Jurkat, Clone E6-1 (cell line): ENCODE measurements around the gene RIPK3.
A peak's percentile ranks its signal among the peaks of the same experiment; 100 is the strongest.
"Not testable (repeated sequence)": the region's sequence is repeated elsewhere in the genome, so short reads cannot be mapped to it uniquely, and the experiment has no call there.

Experiments
- DNase-seq: peaks from one replicate; pipeline ENCODE4 v3.0.0-alpha.2; 2011; ENCODE audit warnings: low read depth, low spot score
- H3K4me3 ChIP-seq: 2 replicates; pipeline ENCODE4 v1.5.1; 2011; ENCODE audit warnings: mild to moderate bottlenecking, low read length, control low read depth, moderate library complexity

The RIPK3 gene

GRCh38 chr14:24329736-24330135 is 10.1 kb downstream of the RIPK3 start:
- peak; percentile 33 for DNase-seq
- H3K4me3 ChIP-seq = no peak overlapping the region

DNA sequence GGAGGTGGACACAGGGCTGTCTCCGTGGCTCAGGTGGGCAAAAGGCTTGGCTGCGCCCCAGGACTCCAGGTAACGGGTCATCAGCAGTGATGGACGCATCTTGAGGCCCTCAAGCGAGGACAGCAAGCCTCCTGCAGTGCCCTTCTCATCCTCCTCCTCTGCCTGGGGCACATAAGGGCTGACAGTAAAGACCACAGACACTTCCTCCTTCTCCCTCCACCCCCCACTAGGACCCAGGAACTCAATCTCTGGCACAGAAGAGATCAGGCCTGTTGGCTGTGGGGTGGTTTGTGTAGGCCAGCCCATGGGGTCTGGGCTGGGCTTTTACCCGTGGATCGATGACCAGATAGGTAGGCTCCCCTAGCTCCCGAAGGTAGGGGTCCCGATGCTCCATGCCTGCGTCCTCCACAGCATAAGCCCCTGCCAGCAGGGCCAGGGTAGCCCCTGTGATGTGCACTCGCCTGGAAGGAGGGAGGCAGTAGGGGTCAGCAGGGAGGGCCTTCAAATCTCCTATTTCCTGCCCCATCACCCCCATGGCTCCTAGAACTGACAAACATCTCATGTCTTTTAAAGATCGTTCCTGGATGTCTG is 10.6 kb downstream of the RIPK3 start:
- no peak for DNase-seq
- no peak overlapping the region for H3K4me3 ChIP-seq

GRCh38 chr14:24327914-24328313 is 11.9 kb downstream of the RIPK3 start:
- DNase-seq, H3K4me3 ChIP-seq: not testable (repeated sequence)

GRCh38 chr14:24327303-24327702 is 12.5 kb downstream of the RIPK3 start:
- H3K4me3 ChIP-seq = no peak overlapping the region
- peak; percentile 54 for DNase-seq

- no peak overlapping the region for H3K4me3 ChIP-seq
- no peak for DNase-seq
Observed at GRCh38 chr14:24325963-24326362, 13.8 kb downstream of the RIPK3 start.

- H3K4me3 ChIP-seq = no peak overlapping the region
- no peak for DNase-seq
Observed at GRCh38 chr14:24325041-24325530, 14.7 kb downstream of the RIPK3 start.

DNA sequence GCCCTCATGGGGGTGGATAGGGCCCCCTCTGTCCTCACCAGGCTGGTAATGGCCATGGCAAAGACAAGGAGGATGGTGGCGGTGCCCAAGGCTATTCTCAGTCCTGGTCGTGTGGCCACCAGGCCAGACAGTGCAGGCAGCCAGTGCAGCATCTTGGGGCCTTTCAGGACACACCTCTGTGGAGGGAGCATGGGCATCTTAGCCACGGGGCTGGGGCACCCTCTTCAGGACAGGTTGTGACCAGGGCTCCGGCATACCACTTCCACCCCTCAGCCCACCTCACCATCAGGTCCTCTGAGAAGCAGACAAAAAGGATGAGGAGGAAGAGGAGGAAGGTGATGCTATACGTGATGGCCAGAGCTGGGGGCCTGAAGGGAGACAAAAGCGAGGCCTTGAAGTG is 15.8 kb downstream of the RIPK3 start:
- no peak overlapping the region for H3K4me3 ChIP-seq
- DNase-seq = no peak

GRCh38 chr14:24323341-24323740 is 16.4 kb downstream of the RIPK3 start:
- no peak for DNase-seq
- no peak overlapping the region for H3K4me3 ChIP-seq

DNA sequence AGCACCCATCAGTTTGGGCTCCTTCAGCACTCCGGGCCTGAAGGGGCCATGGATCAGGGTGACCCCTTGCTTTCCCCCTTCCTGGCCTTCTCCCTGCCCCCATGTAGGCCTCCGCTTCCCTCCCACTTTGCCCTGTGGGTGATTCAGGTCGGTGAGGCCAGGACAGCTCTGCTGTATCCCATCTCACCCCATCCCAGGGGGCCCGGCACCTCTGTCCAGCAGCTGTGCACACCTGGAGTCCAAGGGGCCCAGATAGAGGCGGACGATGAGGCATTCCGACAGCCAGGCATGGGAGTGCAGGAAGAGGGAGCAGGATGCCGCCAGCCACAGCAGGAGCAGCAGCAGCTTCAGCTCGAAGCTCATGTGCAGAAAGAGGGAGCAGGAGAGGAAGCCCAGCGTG is 17.1 kb downstream of the RIPK3 start:
- H3K4me3 ChIP-seq = no peak overlapping the region
- DNase-seq = no peak

GRCh38 chr14:24321212-24321975 is 18.4 kb downstream of the RIPK3 start:
- no peak for DNase-seq
- H3K4me3 ChIP-seq = no peak overlapping the region

DNA sequence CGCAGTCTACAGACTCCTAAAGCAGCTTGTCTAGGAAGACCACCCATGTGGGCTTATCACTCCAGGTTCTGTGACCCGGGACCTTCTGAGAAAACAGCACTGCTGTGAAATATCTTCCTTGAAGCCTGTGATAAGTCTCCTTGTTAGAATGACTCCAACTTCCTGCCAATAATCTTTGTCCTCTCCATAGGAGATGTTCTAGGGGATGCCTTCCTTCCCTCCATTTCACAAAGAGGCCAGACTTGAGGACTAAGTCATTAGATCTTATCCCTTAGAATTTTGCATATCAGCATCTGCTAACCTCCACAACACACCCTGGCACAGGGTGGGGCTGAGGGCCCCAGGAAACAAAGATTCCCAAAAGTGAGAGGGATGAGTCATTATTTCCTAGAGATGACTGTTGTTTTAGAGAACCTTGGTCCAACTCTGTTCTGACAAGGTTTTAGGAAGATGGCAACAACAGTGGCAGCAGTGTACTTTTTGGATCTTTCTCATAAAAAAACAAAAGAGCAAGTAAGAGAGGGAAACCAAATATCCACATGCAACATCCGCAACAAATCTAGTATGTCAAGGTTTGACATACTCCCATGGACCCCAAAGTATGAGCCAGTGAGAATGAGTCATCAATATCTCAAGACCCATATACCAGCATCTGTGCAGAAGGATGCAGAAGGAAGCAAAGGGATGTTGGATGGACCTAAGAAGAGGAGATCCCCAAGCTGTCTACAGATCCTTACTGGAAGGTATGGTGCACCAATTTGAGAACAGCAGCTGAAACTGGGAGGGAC is 22.5 kb downstream of the RIPK3 start:
- DNase-seq = no peak
- no peak overlapping the region for H3K4me3 ChIP-seq

- no peak overlapping the region for H3K4me3 ChIP-seq
- DNase-seq = no peak
Observed at GRCh38 chr14:24316597-24316950, 23.2 kb downstream of the RIPK3 start.

DNA sequence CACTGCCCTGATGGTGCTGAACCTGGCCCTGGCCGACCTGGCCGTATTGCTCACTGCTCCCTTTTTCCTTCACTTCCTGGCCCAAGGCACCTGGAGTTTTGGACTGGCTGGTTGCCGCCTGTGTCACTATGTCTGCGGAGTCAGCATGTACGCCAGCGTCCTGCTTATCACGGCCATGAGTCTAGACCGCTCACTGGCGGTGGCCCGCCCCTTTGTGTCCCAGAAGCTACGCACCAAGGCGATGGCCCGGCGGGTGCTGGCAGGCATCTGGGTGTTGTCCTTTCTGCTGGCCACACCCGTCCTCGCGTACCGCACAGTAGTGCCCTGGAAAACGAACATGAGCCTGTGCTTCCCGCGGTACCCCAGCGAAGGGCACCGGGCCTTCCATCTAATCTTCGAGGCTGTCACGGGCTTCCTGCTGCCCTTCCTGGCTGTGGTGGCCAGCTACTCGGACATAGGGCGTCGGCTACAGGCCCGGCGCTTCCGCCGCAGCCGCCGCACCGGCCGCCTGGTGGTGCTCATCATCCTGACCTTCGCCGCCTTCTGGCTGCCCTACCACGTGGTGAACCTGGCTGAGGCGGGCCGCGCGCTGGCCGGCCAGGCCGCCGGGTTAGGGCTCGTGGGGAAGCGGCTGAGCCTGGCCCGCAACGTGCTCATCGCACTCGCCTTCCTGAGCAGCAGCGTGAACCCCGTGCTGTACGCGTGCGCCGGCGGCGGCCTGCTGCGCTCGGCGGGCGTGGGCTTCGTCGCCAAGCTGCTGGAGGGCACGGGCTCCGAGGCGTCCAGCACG is 23.8 kb downstream of the RIPK3 start:
- no peak overlapping the region for H3K4me3 ChIP-seq
- no peak for DNase-seq

DNA sequence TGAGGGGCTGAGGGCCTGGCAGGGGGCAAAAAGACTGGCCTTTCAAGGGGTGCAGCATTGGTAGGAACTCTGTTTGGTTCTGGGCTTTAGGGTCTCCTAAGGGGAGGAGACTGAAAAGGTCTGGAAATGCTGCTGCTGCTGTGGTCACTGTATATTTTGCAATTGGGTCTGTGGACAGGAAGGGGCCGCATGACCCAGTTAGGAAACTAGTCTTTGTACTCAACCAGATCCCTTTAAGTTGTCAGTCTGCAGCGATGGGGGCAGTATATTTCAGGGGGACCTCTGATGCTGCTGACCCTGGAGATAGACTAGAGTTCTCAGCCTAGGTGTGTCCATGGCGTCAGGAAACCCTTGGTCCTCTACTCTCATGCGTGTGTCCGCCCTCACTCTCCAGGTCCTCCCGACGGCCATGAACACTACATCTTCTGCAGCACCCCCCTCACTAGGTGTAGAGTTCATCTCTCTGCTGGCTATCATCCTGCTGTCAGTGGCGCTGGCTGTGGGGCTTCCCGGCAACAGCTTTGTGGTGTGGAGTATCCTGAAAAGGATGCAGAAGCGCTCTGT is 24.5 kb downstream of the RIPK3 start:
- no peak overlapping the region for H3K4me3 ChIP-seq
- DNase-seq = no peak

GRCh38 chr14:24314377-24315193 is 25.2 kb downstream of the RIPK3 start:
- no peak for DNase-seq
- H3K4me3 ChIP-seq = no peak overlapping the region

GRCh38 chr14:24313913-24314312 is 25.9 kb downstream of the RIPK3 start:
- no peak overlapping the region for H3K4me3 ChIP-seq
- DNase-seq = no peak

DNA sequence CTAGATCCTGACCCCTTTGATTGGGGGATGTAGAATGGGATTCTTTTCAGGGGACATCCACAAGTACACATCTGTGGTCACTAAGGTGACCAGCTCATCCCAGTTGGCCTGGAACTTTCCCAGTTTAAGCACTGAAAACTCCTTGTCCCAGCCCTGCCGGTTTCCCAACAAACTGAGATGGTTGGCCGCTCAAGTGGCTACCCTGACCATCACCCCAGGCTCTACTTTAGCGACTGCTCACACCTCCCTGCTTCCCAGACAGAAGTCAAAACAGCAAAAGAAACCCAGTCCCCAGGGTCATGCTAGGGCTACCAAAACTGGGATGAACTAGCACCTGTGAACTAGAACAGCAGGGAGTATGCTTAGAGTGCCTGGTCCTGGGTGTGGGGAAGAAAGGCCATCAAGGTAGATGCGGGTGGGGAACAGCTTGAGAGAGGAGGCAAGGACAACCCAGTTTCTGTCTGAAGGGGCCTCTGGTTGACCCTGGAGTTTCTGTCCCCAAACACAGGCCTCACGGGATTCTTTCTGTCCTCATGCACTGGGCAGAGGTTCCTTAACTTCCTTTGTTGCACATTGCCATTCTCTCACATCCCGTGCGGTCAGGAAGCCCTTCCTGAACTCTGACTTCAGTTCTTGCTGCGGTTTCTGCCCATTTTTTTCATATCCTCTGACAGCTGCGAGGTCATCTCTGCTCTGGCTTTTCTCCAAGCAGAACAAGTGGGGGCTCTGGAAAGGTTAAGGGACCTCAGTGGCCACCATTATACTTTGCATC is 26.9 kb downstream of the RIPK3 start:
- H3K4me3 ChIP-seq = peak overlapping the region; percentile 18
- peak; percentile 75 for DNase-seq
